IMR-90 (cell line): ENCODE results near the gene HSD17B14. TPM values are rescaled to one million over a fixed set of nuclear protein-coding genes. Genes with fewer than 3 reads are reported as not detected.

Experiments used
- ATAC-seq: fragments of 200-7000 bp; cut with Tn5 transposase; 2 replicates; pipeline ENCODE4 v1.9.1; 2020; ENCODE audit warnings: low read depth, mild to moderate bottlenecking, moderate library complexity
- BruUV-seq: library from RNA; stranded (reverse); fragments of 400-500 nt; replicated peaks from 2 replicates; lab custom pipeline; 2021; lab: Mats Ljungman, UMichigan
- CTCF ChIA-PET: fragments of 300-600 bp; formaldehyde crosslinking; extraction: SDS; loops from one replicate; lab custom pipeline; 2021; ENCODE audit warnings: antibody characterized with exemption; lab: Yijun Ruan, JAX
- POLR2A ChIA-PET: fragments of 300-600 bp; sonication (Branson Sonifier 250); formaldehyde crosslinking; loops from one replicate; lab custom pipeline; 2022; ENCODE audit warnings: antibody characterized with exemption; ENCODE audit not compliant: unreplicated experiment; lab: Charles Lee
- DNase-seq: peaks from one replicate; pipeline ENCODE4 v3.0.0; 2013
- H2AFZ ChIP-seq: replicated peaks from 2 replicates; pipeline ENCODE3; 2013; ENCODE audit warnings: low read length, mild to moderate bottlenecking; ENCODE audit not compliant: poor library complexity
- H2AK5ac ChIP-seq: 2 replicates; pipeline ENCODE4 v1.6.1; 2013; ENCODE audit warnings: low read depth, low read length, inconsistent platforms
- H2AK9ac ChIP-seq: replicated peaks from 2 replicates; pipeline ENCODE3; 2013; ENCODE audit warnings: mild to moderate bottlenecking, low read depth, low read length, moderate library complexity; ENCODE audit not compliant: poor library complexity
- H2BK120ac ChIP-seq: 2 replicates; pipeline ENCODE4 v1.6.1; 2013; ENCODE audit warnings: low read depth, low read length, inconsistent platforms
- H2BK15ac ChIP-seq: 3 replicates; pipeline ENCODE4 v1.6.1; 2013; ENCODE audit warnings: low read depth, low read length, inconsistent platforms
- H2BK20ac ChIP-seq: 2 replicates; pipeline ENCODE4 v1.6.1; 2013; ENCODE audit warnings: low read depth, mild to moderate bottlenecking, inconsistent platforms, low read length, moderate library complexity
- H2BK5ac ChIP-seq: 2 replicates; pipeline ENCODE4 v1.6.1; 2013; ENCODE audit warnings: mild to moderate bottlenecking, low read depth, low read length, inconsistent platforms; ENCODE audit not compliant: poor library complexity, severe bottlenecking
- H3K14ac ChIP-seq: replicated peaks from 2 replicates; pipeline ENCODE4 v1.6.1; 2013; ENCODE audit warnings: low read depth, low read length, inconsistent platforms
- H3K18ac ChIP-seq: 2 replicates; pipeline ENCODE4 v1.6.1; 2013; ENCODE audit warnings: low read depth, low read length, control low read depth
- H3K23ac ChIP-seq: 2 replicates; pipeline ENCODE4 v1.6.1; 2013; ENCODE audit warnings: low read depth, low read length, inconsistent platforms
- H3K27ac ChIP-seq: 2 replicates; pipeline ENCODE4 v1.5.1; 2013; ENCODE audit warnings: mild to moderate bottlenecking, control low read depth, low read length; ENCODE audit not compliant: insufficient read depth
- H3K27me3 ChIP-seq: 2 replicates; pipeline ENCODE4 v1.6.1; 2013; ENCODE audit warnings: low read length; ENCODE audit not compliant: control insufficient read depth, insufficient read depth
- H3K36me3 ChIP-seq: 2 replicates; pipeline ENCODE4 v1.6.1; 2013; ENCODE audit warnings: low read length, mixed read lengths; ENCODE audit not compliant: control insufficient read depth, insufficient read depth
- H3K4ac ChIP-seq: 2 replicates; pipeline ENCODE4 v1.6.1; 2013; ENCODE audit warnings: low read depth, low read length, inconsistent platforms
- H3K4me1 ChIP-seq: 2 replicates; pipeline ENCODE4 v1.6.1; 2013; ENCODE audit warnings: low read length, mixed read lengths; ENCODE audit not compliant: control insufficient read depth, insufficient read depth
- H3K4me2 ChIP-seq: 2 replicates; pipeline ENCODE4 v1.6.1; 2013; ENCODE audit warnings: low read depth, mild to moderate bottlenecking, control low read depth, low read length, moderate library complexity
- H3K4me3 ChIP-seq: 2 replicates; pipeline ENCODE4 v1.5.1; 2013; ENCODE audit warnings: low read depth, mild to moderate bottlenecking, control low read depth, low read length, moderate library complexity; ENCODE audit not compliant: insufficient read depth
- H3K56ac ChIP-seq: 2 replicates; pipeline ENCODE4 v1.6.1; 2013; ENCODE audit warnings: low read length, inconsistent platforms; ENCODE audit not compliant: insufficient read depth; ENCODE audit errors: extremely low read depth
- H3K79me1 ChIP-seq, 2 experiments: 2 replicates each; pipeline ENCODE4 v1.6.1; 2013; ENCODE audit warnings: low read length in 2 of 2, inconsistent platforms in 1 of 2, low read depth in 1 of 2
- H3K9ac ChIP-seq: 2 replicates; pipeline ENCODE4 v1.6.1; 2013; ENCODE audit warnings: low read depth, low read length, control low read depth
- H3K9me1 ChIP-seq: 2 replicates; pipeline ENCODE4 v1.6.1; 2013; ENCODE audit warnings: low read length, inconsistent platforms; ENCODE audit not compliant: insufficient read depth
- H3K9me3 ChIP-seq: 2 replicates; pipeline ENCODE4 v1.6.1; 2013; ENCODE audit warnings: low read length; ENCODE audit not compliant: control insufficient read depth, insufficient read depth
- H4K20me1 ChIP-seq: 2 replicates; pipeline ENCODE4 v1.6.1; 2013; ENCODE audit warnings: low read length, inconsistent platforms; ENCODE audit not compliant: insufficient read depth
- H4K5ac ChIP-seq: 2 replicates; pipeline ENCODE4 v1.6.1; 2013; ENCODE audit warnings: mild to moderate bottlenecking, low read depth, low read length, control low read depth
- H4K8ac ChIP-seq, 2 experiments: 2 replicates each; pipeline ENCODE4 v1.6.1; 2013; ENCODE audit warnings: low read depth in 2 of 2, low read length in 2 of 2, control low read depth in 1 of 2, inconsistent platforms in 1 of 2
- H4K91ac ChIP-seq: 2 replicates; pipeline ENCODE4 v1.6.1; 2013; ENCODE audit warnings: low read depth, low read length, inconsistent platforms; ENCODE audit not compliant: insufficient read depth
- CEBPB ChIP-seq: IDR thresholded peaks from 2 replicates; pipeline ENCODE4 v1.6.1; 2012; ENCODE audit warnings: low read depth, low read length, improper control_type of control experiment
- CHD1 ChIP-seq: IDR thresholded peaks from 2 replicates; pipeline ENCODE4 v1.6.1; 2012; ENCODE audit warnings: low read depth, low read length, improper control_type of control experiment
- CTCF ChIP-seq: conservative IDR thresholded peaks from 2 replicates; pipeline ENCODE4 v1.5.1; 2012; ENCODE audit warnings: mild to moderate bottlenecking, low read depth, low read length, improper control_type of control experiment
- ELK1 ChIP-seq: fragments of 150-350 bp; IDR thresholded peaks from 2 replicates; pipeline ENCODE4 v1.6.1; 2016; ENCODE audit warnings: low read depth, mild to moderate bottlenecking, low read length, moderate library complexity, borderline replicate concordance
- FOS ChIP-seq: fragments of 150-350 bp; IDR thresholded peaks from 2 replicates; pipeline ENCODE4 v1.6.1; 2016; ENCODE audit warnings: low read depth, low read length
- MAFK ChIP-seq: IDR thresholded peaks from 2 replicates; pipeline ENCODE4 v1.6.1; 2012; ENCODE audit warnings: low read depth, low read length, improper control_type of control experiment
- MAZ ChIP-seq: IDR thresholded peaks from 2 replicates; pipeline ENCODE4 v1.6.1; 2012; ENCODE audit warnings: low read depth, mild to moderate bottlenecking, low read length, improper control_type of control experiment, moderate library complexity, borderline replicate concordance
- MXI1 ChIP-seq: IDR thresholded peaks from 2 replicates; pipeline ENCODE4 v1.6.1; 2012; ENCODE audit warnings: low read depth, mild to moderate bottlenecking, low read length, moderate library complexity, borderline replicate concordance
- NFE2L2 ChIP-seq: fragments of 150-350 bp; IDR thresholded peaks from 2 replicates; pipeline ENCODE4 v1.6.1; 2016; ENCODE audit warnings: low read depth, mild to moderate bottlenecking, low read length
- POLR2A ChIP-seq: IDR thresholded peaks from 2 replicates; pipeline ENCODE4 v1.6.1; 2012; ENCODE audit warnings: mild to moderate bottlenecking, low read depth, low read length
- RAD21 ChIP-seq: IDR thresholded peaks from 2 replicates; pipeline ENCODE4 v1.6.1; 2012; ENCODE audit warnings: low read length, improper control_type of control experiment
- RCOR1 ChIP-seq: IDR thresholded peaks from 2 replicates; pipeline ENCODE4 v1.6.1; 2012; ENCODE audit warnings: mild to moderate bottlenecking, low read length, improper control_type of control experiment; ENCODE audit not compliant: insufficient replicate concordance
- RFX5 ChIP-seq: IDR thresholded peaks from 2 replicates; pipeline ENCODE4 v1.8.0; 2012; ENCODE audit warnings: low read depth, mild to moderate bottlenecking, low read length, moderate library complexity
- SMC3 ChIP-seq: fragments of 150-350 bp; IDR thresholded peaks from 2 replicates; pipeline ENCODE4 v1.6.1; 2016; ENCODE audit warnings: low read depth, mild to moderate bottlenecking, antibody characterized with exemption, low read length, moderate library complexity
- USF2 ChIP-seq: fragments of 150-350 bp; IDR thresholded peaks from 2 replicates; pipeline ENCODE4 v1.6.1; 2017; ENCODE audit warnings: mild to moderate bottlenecking, antibody characterized with exemption, low read length, low read depth
- WGBS, 2 experiments: methylation state at CpG; one replicate each; pipeline versions ENCODE4 v1.1.5 to v1.1.7; 2013; ENCODE audit warnings: missing lambda C conversion rate in 2 of 2; ENCODE audit not compliant: insufficient read length in 1 of 2; ENCODE audit errors: extremely low coverage in 2 of 2; 5-methylcytosine and 5-hydroxymethylcytosine counted together
- dilution Hi-C: fragments of 300-500 bp; cut with HindIII; formaldehyde crosslinking; loops from one replicate; pipeline ENCODE4 v1.14.3; 2018; ENCODE audit warnings: low sequenced_read_pairs; ENCODE audit not compliant: unreplicated experiment
- in situ Hi-C: fragments of 300-500 bp; cut with MboI; formaldehyde crosslinking; loops from 3 replicates; pipeline ENCODE4 v1.14.3; 2019; ENCODE audit warnings: low sequenced_read_pairs, inconsistent platforms, mixed read lengths
- intact Hi-C: fragments of 100-400 bp; cut with micrococcal nuclease; formaldehyde crosslinking; loops from 2 replicates; pipeline ENCODE4 v1.10.0; 2022
- polyA plus RNA-seq, 3 experiments: library from polyadenylated mRNA; depleted of rRNA; stranded (reverse); fragments of >200 nt; gene quantifications; 2 replicates each; pipeline ENCODE4 v1.2.3, GENCODE V29; 2012; ENCODE audit warnings: low replicate concordance in 1 of 3
- total RNA-seq: library from RNA; depleted of rRNA; stranded (reverse); fragments of >200 nt; gene quantifications from 2 replicates; pipeline ENCODE4 v1.2.3, GENCODE V29; 2012

HSD17B14 gene
- total and polyA plus RNA-seq, 2 of the 4 experiments (the other 2 are of a cell fraction), result 0.54 to 4.5 TPM

- WGBS, 2 experiments, result 93% methylated on average over 7 of the region's 8 CpGs; no CpG with 5 or more reads in 1 of the 2 experiments
- BruUV-seq, result no TSS peak
- H3K14ac ChIP-seq, result no peak overlapping the region
- H3K27me3 ChIP-seq, result no peaks in the 10 kb centered on the region
- no peak overlapping the region for H3K18ac ChIP-seq
- ATAC-seq, result no peak
- H4K91ac ChIP-seq, result no peak overlapping the region
- intact Hi-C loops, result no loop called here
- H2BK5ac ChIP-seq, result no peak overlapping the region
- no peak overlapping the region for H3K27ac ChIP-seq
- H4K5ac ChIP-seq, result no peak overlapping the region
- no peak overlapping the region for H3K4me3 ChIP-seq
- H3K9me1 ChIP-seq, result no peaks in the 10 kb centered on the region
- no peak overlapping the region for H3K4me2 ChIP-seq
- dilution Hi-C loops, result loop anchor here (10.0 kb wide), 1 partner anchor 49 kb away; no protein-coding TSS in a partner anchor
- H2AK9ac ChIP-seq, result no peak overlapping the region
- DNase-seq, result no peak
- H2BK15ac ChIP-seq, result no peak overlapping the region
- H2BK120ac ChIP-seq, result no peak overlapping the region
- TF ChIP-seq ELK1 (no peak), MAFK (no peak), USF2 (no peak), RFX5 (no peak), POLR2A (no peak), MAZ (no peak), FOS (no peak), CTCF (no peak), NFE2L2 (no peak), RAD21 (no peak), SMC3 (no peak), MXI1 (no peak), CEBPB (no peak), RCOR1 (no peak), CHD1 (no peak)
- no peaks in the 10 kb centered on the region for H3K9me3 ChIP-seq
- H2AFZ ChIP-seq, result no peak overlapping the region
- CTCF ChIA-PET, result no interaction called here
- H3K9ac ChIP-seq, result no peak overlapping the region
- H4K8ac ChIP-seq, result no peak overlapping the region
- POLR2A ChIA-PET, result no interaction called here
- in situ Hi-C loops, result no loop called here
- no peaks in the 10 kb centered on the region for H3K4me1 ChIP-seq
- peaks cover 19% of the 10 kb centered on the region for H3K36me3 ChIP-seq
- H2AK5ac ChIP-seq, result no peak overlapping the region
- H4K20me1 ChIP-seq, result no peaks in the 10 kb centered on the region
- no peaks in the 10 kb centered on the region for H3K79me1 ChIP-seq
- H2BK20ac ChIP-seq, result no peak overlapping the region
- no peak overlapping the region for H3K4ac ChIP-seq
- no peak overlapping the region for H3K23ac ChIP-seq
- no peak overlapping the region for H3K56ac ChIP-seq
These were observed 17.2 kb upstream of the HSD17B14 start for GRCh38 chr19:48853483-48853882.
